Upper lobe of left lung (tissue), 6 donors: ENCODE results near the gene ACLY. TPM values are rescaled to one million over a fixed set of nuclear protein-coding genes. Genes with fewer than 3 reads are reported as not detected.

Experiments used
- ATAC-seq, 2 donors: fragments of 200-7000 bp; cut with Tn5 transposase; one replicate each; pipeline ENCODE4 v1.9.1; 2022; ENCODE audit warnings: mild to moderate bottlenecking in 2 of 2, moderate library complexity in 2 of 2; ENCODE audit not compliant: low FRiP score in 2 of 2
- DNase-seq, 2 donors: peaks; one replicate each; pipeline ENCODE4 v3.0.0-alpha.2; 2019 to 2020
- H3K27ac ChIP-seq, 4 donors: fragments of 200-600 bp; sonication (generic); one replicate each; pipeline ENCODE4 v1.5.1; 2016 to 2019
- H3K27me3 ChIP-seq, 4 donors: fragments of 200-600 bp; sonication (generic); one replicate each; pipeline ENCODE4 v1.5.1; 2017 to 2019
- H3K36me3 ChIP-seq, 4 donors: fragments of 200-600 bp; sonication (generic); one replicate each; pipeline ENCODE4 v1.5.1; 2016 to 2019
- H3K4me1 ChIP-seq, 4 donors: fragments of 200-600 bp; sonication (generic); one replicate each; pipeline ENCODE4 v1.5.1; 2018 to 2019
- H3K4me3 ChIP-seq, 4 donors: fragments of 200-600 bp; sonication (generic); one replicate each; pipeline ENCODE4 v1.5.1; 2017 to 2019; ENCODE audit warnings: mild to moderate bottlenecking in 2 of 4, moderate library complexity in 1 of 4
- H3K9me3 ChIP-seq, 4 donors: fragments of 200-600 bp; sonication (generic); one replicate each; pipeline ENCODE4 v1.5.1; 2018 to 2019
- EP300 ChIP-seq, 4 donors: sonication (generic); formaldehyde crosslinking; IDR thresholded peaks; one replicate each; pipeline ENCODE4 v1.5.1; 2017; ENCODE audit warnings: antibody characterized with exemption in 4 of 4, control low read depth in 2 of 4
- POLR2A ChIP-seq, 4 donors: fragments of 450-650 bp; IDR thresholded peaks; one replicate each; pipeline ENCODE4 v1.5.1; 2016 to 2017; ENCODE audit warnings: antibody characterized with exemption in 4 of 4, mild to moderate bottlenecking in 2 of 4
- POLR2AphosphoS5 ChIP-seq, 2 donors: sonication (generic); formaldehyde crosslinking; IDR thresholded peaks; one replicate each; pipeline ENCODE4 v1.5.1; 2017; ENCODE audit warnings: antibody characterized with exemption in 2 of 2
- WGBS, 2 donors: methylation state at CpG; one replicate each; pipeline ENCODE4 v1.1.5; 2017 to 2018; 5-methylcytosine and 5-hydroxymethylcytosine counted together
- small RNA-seq, 4 donors: library from RNA; depleted of rRNA; stranded (forward); fragments of <200 nt; gene quantifications; one replicate each; pipeline ENCODE3, GENCODE V24; 2016
- total RNA-seq, 6 donors: library from RNA; depleted of rRNA in 4 of 6; stranded (reverse); fragments of >200 nt in 4 of 6; gene quantifications; one replicate each; pipeline versions ENCODE4 v1.1.0 to v1.2.1, GENCODE V29; 2016 to 2021
- TF ChIP-seq, protein P1 (sequence below), 6 experiments: fragments of 450-650 bp in 4 of 6; fragments of 200-600 bp in 2 of 6; sonication (generic) in 2 of 6; IDR thresholded peaks; one replicate each; pipeline ENCODE4 v1.5.1; 2016 to 2019; ENCODE audit warnings: antibody characterized with exemption in 6 of 6
- donor health status: DM: no; HTN: no; CAD: no; lungs with moderate emphysema.
- donor health status: DM: no; HTN: yes; CAD: no; lungs with severe emphysema.

Gene ACLY
- total RNA-seq, 6 donors from 2014 or later: 41.9 to 132 (median 84.6) TPM

DNA sequence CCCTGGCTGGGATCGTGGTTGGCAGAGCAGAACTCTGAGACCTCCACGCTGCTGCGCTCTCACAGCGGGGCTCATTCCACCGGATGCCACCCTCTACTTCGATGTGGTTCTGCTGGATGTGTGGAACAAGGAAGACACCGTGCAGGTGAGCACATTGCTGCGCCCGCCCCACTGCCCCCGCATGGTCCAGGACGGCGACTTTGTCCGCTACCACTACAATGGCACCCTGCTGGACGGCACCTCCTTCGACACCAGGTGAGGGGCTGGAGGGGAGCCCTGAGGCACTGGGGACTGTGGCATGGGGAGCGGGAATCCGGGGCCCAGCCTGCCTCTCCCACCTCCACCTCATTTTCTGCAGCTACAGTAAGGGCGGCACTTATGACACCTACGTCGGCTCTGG, 100.7 kb downstream of the ACLY start:
- Histone ChIP-seq H3K27me3 (no peaks in the 10 kb centered on the region), H3K27ac (no peak overlapping the region), H3K4me3 (no peak overlapping the region), H3K4me1 (peaks cover under 1 to 3% (median 3%) of the 10 kb centered on the region in 4 donors), H3K36me3 (no peaks in the 10 kb centered on the region), H3K9me3 (no peaks in the 10 kb centered on the region)
- TF ChIP-seq, protein P1, sequence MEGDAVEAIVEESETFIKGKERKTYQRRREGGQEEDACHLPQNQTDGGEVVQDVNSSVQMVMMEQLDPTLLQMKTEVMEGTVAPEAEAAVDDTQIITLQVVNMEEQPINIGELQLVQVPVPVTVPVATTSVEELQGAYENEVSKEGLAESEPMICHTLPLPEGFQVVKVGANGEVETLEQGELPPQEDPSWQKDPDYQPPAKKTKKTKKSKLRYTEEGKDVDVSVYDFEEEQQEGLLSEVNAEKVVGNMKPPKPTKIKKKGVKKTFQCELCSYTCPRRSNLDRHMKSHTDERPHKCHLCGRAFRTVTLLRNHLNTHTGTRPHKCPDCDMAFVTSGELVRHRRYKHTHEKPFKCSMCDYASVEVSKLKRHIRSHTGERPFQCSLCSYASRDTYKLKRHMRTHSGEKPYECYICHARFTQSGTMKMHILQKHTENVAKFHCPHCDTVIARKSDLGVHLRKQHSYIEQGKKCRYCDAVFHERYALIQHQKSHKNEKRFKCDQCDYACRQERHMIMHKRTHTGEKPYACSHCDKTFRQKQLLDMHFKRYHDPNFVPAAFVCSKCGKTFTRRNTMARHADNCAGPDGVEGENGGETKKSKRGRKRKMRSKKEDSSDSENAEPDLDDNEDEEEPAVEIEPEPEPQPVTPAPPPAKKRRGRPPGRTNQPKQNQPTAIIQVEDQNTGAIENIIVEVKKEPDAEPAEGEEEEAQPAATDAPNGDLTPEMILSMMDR (IDR thresholded peaks at IDR 0.05): no peak
- TF ChIP-seq POLR2A (IDR thresholded peaks at IDR 0.05): no peak
- no peak for TF ChIP-seq POLR2AphosphoS5 (IDR thresholded peaks at IDR 0.05)
- no peak for TF ChIP-seq EP300 (IDR thresholded peaks at IDR 0.05)
- no peak for ATAC-seq
- no peak for DNase-seq
- WGBS, 2 donors: 94 to 97% methylated on average over 20 of the region's 20 CpGs

Small RNA genes lying within 50 kb of the gene (small RNA-seq; reads per million reads assigned to genes)
- gene AC125257.2: 0 reads per million in 4 donors

Other genes starting within 250 kb of the ACLY start
- 100 to 1,000 TPM; 109 to 998 (median 405) TPM for gene EIF1, start 230.1 kb downstream of the ACLY start, total RNA-seq
- not detected for gene GAST, start 206.6 kb downstream of the ACLY start, total RNA-seq
- 1 to 10 TPM in 1 of 6 donors, under 1 TPM in 3, not detected in 2; 0.14 to 1.0 (median 0.59) TPM for gene HAP1, start 184.3 kb downstream of the ACLY start, total RNA-seq
- gene JUP, start 132.2 kb downstream of the ACLY start, total RNA-seq: 100 to 1,000 TPM; 120 to 241 (median 143) TPM
- gene P3H4, start 107.0 kb downstream of the ACLY start, total RNA-seq: 10 to 100 TPM in 2 of 6 donors, 1 to 10 TPM in 4; 5.8 to 26.2 (median 8.9) TPM
- gene FKBP10, start 105.9 kb downstream of the ACLY start, total RNA-seq: 10 to 100 TPM in 5 of 6 donors, 1 to 10 TPM in 1; 8.9 to 59.7 (median 29.3) TPM
- 10 to 100 TPM; 35.1 to 61.8 (median 37.5) TPM for gene NT5C3B, start 82.7 kb downstream of the ACLY start, total RNA-seq
- 1 to 10 TPM in 1 of 6 donors, under 1 TPM in 2, not detected in 3; 0.17 to 1.1 (median 0.37) TPM for gene KLHL10, start 81.1 kb downstream of the ACLY start, total RNA-seq
- 10 to 100 TPM; 13.3 to 25.2 (median 15.5) TPM for gene KLHL11, start 53.5 kb downstream of the ACLY start, total RNA-seq
- 10 to 100 TPM in 2 of 6 donors, 1 to 10 TPM in 4; 1.2 to 16.9 (median 4.8) TPM for gene ODAD4, start 11.7 kb upstream of the ACLY start, total RNA-seq
- 10 to 100 TPM; 33.4 to 62.3 (median 45.3) TPM for gene CNP, start 47.8 kb upstream of the ACLY start, total RNA-seq
- gene DNAJC7, start 98.5 kb upstream of the ACLY start, total RNA-seq: 100 to 1,000 TPM in 1 of 6 donors, 10 to 100 TPM in 5; 53.2 to 109 (median 73.5) TPM
- gene NKIRAS2, start 101.1 kb upstream of the ACLY start, total RNA-seq: 10 to 100 TPM; 27.2 to 36.6 (median 31.0) TPM
- 1 to 10 TPM; 1.1 to 5.2 (median 2.3) TPM for gene C17orf113, start 131.7 kb upstream of the ACLY start, total RNA-seq
- gene ZNF385C, start 179.5 kb upstream of the ACLY start, total RNA-seq: 1 to 10 TPM in 2 of 6 donors, under 1 TPM in 4; 0.30 to 2.1 (median 0.44) TPM
- gene DHX58, start 193.8 kb upstream of the ACLY start, total RNA-seq: 10 to 100 TPM; 15.8 to 56.6 (median 32.6) TPM
- 100 to 1,000 TPM in 1 of 6 donors, 10 to 100 TPM in 5; 17.0 to 116 (median 32.5) TPM for gene KAT2A, start 202.4 kb upstream of the ACLY start, total RNA-seq
- 1 to 10 TPM in 1 of 6 donors, under 1 TPM in 1, not detected in 4; 0.15 to 1.0 TPM for gene HSPB9, start 203.9 kb upstream of the ACLY start, total RNA-seq
- gene RAB5C, start 236.0 kb upstream of the ACLY start, total RNA-seq: 100 to 1,000 TPM in 3 of 6 donors, 10 to 100 TPM in 3; 57.6 to 183 (median 133) TPM